ENCODE data around the gene TSTD1.

Gene TSTD1

GRCh38 chr1:161071886-161072371, 33.2 kb upstream of the TSTD1 start:
- DNase-seq (ENCODE audit: low read depth, low spot score), result no peak
- CTCF ChIA-PET, result interaction anchor here (0.6 to 8.9 kb wide), 16 partner anchors 9 to 81 kb away, joined by 3 to 100 read pairs (median 6); partner anchors contain the start of genes KLHDC9, NECTIN4 and USF1
- TF ChIP-seq CTCF (IDR thresholded peaks at IDR 0.05; ENCODE audit: insufficient read depth, low read length, missing control alignments), result peak; percentile 50
- POLR2A ChIA-PET, result no interaction called here
- H3K4me3 ChIP-seq (ENCODE audit: low read depth, low read length), result no peak overlapping the region

- H3K4me3 ChIP-seq (ENCODE audit: low read depth, low read length), result no peak overlapping the region
- no peak for DNase-seq (ENCODE audit: low read depth, low spot score)
- POLR2A ChIA-PET, result no interaction called here
- CTCF ChIA-PET, result interaction anchor here (0.7 to 8.9 kb wide), 8 partner anchors 10 to 73 kb away, joined by 3 to 100 read pairs (median 8); partner anchors contain the start of gene KLHDC9
- no peak for TF ChIP-seq CTCF (IDR thresholded peaks at IDR 0.05; ENCODE audit: insufficient read depth, low read length, missing control alignments)
Measured at GRCh38 chr1:161070761-161071160, 32.0 kb upstream of the TSTD1 start.

- POLR2A ChIA-PET, result no interaction called here
- CTCF ChIA-PET, result interaction anchor here (0.7 to 8.9 kb wide), 4 partner anchors 28 to 73 kb away, joined by 3 to 100 read pairs (median 6); partner anchors contain the start of gene KLHDC9
- no peak for DNase-seq (ENCODE audit: low read depth, low spot score)
- no peak for TF ChIP-seq CTCF (IDR thresholded peaks at IDR 0.05; ENCODE audit: insufficient read depth, low read length, missing control alignments)
- no peak within 1 kb of the TSS for H3K4me3 ChIP-seq (ENCODE audit: low read depth, low read length)
Measured at GRCh38 chr1:161069731-161070270, 31.0 kb upstream of the TSTD1 start, which contains the start of gene ARHGAP30. TSS of gene ARHGAP30 (minus strand) at chr1:161069891. CDS start at chr1:161069624, 267 bp downstream.

- H3K4me3 ChIP-seq (ENCODE audit: low read depth, low read length), result no peak overlapping the region
- POLR2A ChIA-PET, result no interaction called here
- CTCF ChIA-PET, result interaction anchor here (1.1 to 8.9 kb wide), 4 partner anchors 20 to 29 kb away, joined by 3 to 100 read pairs (median 4); partner anchors contain the start of genes KLHDC9 and USF1
- TF ChIP-seq CTCF (IDR thresholded peaks at IDR 0.05; ENCODE audit: insufficient read depth, low read length, missing control alignments), result no peak
- DNase-seq (ENCODE audit: low read depth, low spot score), result no peak
Measured at GRCh38 chr1:161069241-161069640, 30.5 kb upstream of the TSTD1 start.

GRCh38 chr1:161068306-161069234, 29.8 kb upstream of the TSTD1 start:
- POLR2A ChIA-PET, result no interaction called here
- CTCF ChIA-PET, result interaction anchor here (0.8 to 8.9 kb wide), 6 partner anchors 9 to 33 kb away, joined by 3 to 100 read pairs (median 3); partner anchors contain the start of genes KLHDC9 and USF1
- DNase-seq (ENCODE audit: low read depth, low spot score), result no peak

More at GRCh38 chr1:161068306-161069234, 29.8 kb upstream of the TSTD1 start:
- no peak for TF ChIP-seq CTCF (IDR thresholded peaks at IDR 0.05; ENCODE audit: insufficient read depth, low read length, missing control alignments)
- H3K4me3 ChIP-seq (ENCODE audit: low read depth, low read length), result no peak overlapping the region

Data from AG04449 (cell line).